NCI-H82 treated with DMSO at 0.1 percent for 48 hours (cell line): ENCODE results near the gene PLEKHH3.

Experiments used
- DNase-seq: peaks from one replicate; lab custom pipeline; 2025; ENCODE audit not compliant: unreplicated experiment; lab: John Stamatoyannopoulos, UW

PLEKHH3 gene

GRCh38 chr17:42676424-42677011 is at the start of gene PLEKHH3:
Gene PLEKHH3, minus strand, starts transcription at chr17:42676994. Its CDS starts 431 bp downstream, at chr17:42676563.
- DNase-seq: no peak

- no peak for DNase-seq
These were observed 48.3 kb upstream of the PLEKHH3 start for GRCh38 chr17:42725143-42725542.

- no peak for DNase-seq
These were observed 46.8 kb upstream of the PLEKHH3 start for GRCh38 chr17:42723636-42724035.

GRCh38 chr17:42720996-42721583 is 44.3 kb upstream of the PLEKHH3 start:
- DNase-seq: peak; percentile 26

- no peak for DNase-seq
These were observed 32.8 kb upstream of the PLEKHH3 start for GRCh38 chr17:42709561-42709960.

GRCh38 chr17:42708588-42708987 is 31.8 kb upstream of the PLEKHH3 start:
- DNase-seq: no peak

- no peak for DNase-seq
These were observed 29.9 kb upstream of the PLEKHH3 start for GRCh38 chr17:42706732-42707131.

- no peak for DNase-seq
These were observed 28.2 kb upstream of the PLEKHH3 start for GRCh38 chr17:42704837-42705494.

- no peak for DNase-seq
These were observed 27.7 kb upstream of the PLEKHH3 start for GRCh38 chr17:42704490-42704836.

- DNase-seq: no peak
These were observed 25.7 kb upstream of the PLEKHH3 start for GRCh38 chr17:42702446-42702845.

GRCh38 chr17:42700586-42701289 is 23.9 kb upstream of the PLEKHH3 start:
- DNase-seq: no peak

GRCh38 chr17:42699415-42699740 is 22.6 kb upstream of the PLEKHH3 start:
- DNase-seq: no peak

- peak; percentile 84 for DNase-seq
These were observed 22.1 kb upstream of the PLEKHH3 start for GRCh38 chr17:42698736-42699414.

GRCh38 chr17:42697108-42697811 is 20.5 kb upstream of the PLEKHH3 start:
- no peak for DNase-seq

GRCh38 chr17:42695500-42695899 is 18.7 kb upstream of the PLEKHH3 start:
- DNase-seq: no peak

- no peak for DNase-seq
These were observed 17.7 kb upstream of the PLEKHH3 start for GRCh38 chr17:42694524-42694923.

GRCh38 chr17:42692489-42692888 is 15.7 kb upstream of the PLEKHH3 start:
- no peak for DNase-seq

- no peak for DNase-seq
These were observed 14.3 kb upstream of the PLEKHH3 start for GRCh38 chr17:42691021-42691545.

- no peak for DNase-seq
These were observed 13.8 kb upstream of the PLEKHH3 start for GRCh38 chr17:42690596-42690995.

- DNase-seq: no peak
These were observed 11.0 kb upstream of the PLEKHH3 start for GRCh38 chr17:42687707-42688320.
